ENCODE results near the gene CACNA1C.

- TF ChIP-seq CTCF (IDR thresholded peaks at IDR 0.05; ENCODE audit: low read depth, low read length) (no peak), POLR2A (IDR thresholded peaks at IDR 0.05; ENCODE audit: extremely low read depth, insufficient read length) (no peak), MAX (IDR thresholded peaks at IDR 0.05; ENCODE audit: low read depth, low read length) (no peak), MYC (IDR thresholded peaks at IDR 0.05; ENCODE audit: low read depth, low read length) (no peak)
These were observed 311.2 kb downstream of the CACNA1C start for GRCh38 chr12:2363836-2364609.
